HepG2 (cell line): ENCODE data around the gene SPAG5. TPM values are rescaled to one million over a fixed set of nuclear protein-coding genes. Genes with fewer than 3 reads are reported as not detected.

Experiments used
- ARID5B ChIP-seq: IDR thresholded peaks from 2 replicates; pipeline ENCODE4 v1.4.0; 2020; ENCODE audit warnings: mild to moderate bottlenecking, missing genetic modification reagents
- FOXM1 ChIP-seq: sonication (generic); formaldehyde crosslinking; IDR thresholded peaks from 2 replicates; pipeline ENCODE4 v1.5.0; 2020; ENCODE audit warnings: missing genetic modification reagents
- GATAD1 ChIP-seq: IDR thresholded peaks from 2 replicates; pipeline ENCODE4 v1.6.1; 2016; ENCODE audit warnings: missing genetic modification reagents, missing compliant biosample characterization
- GMEB2 ChIP-seq: IDR thresholded peaks from 2 replicates; pipeline ENCODE4 v1.6.1; 2016; ENCODE audit warnings: missing biosample characterization, missing genetic modification reagents, low read depth
- HNRNPLL ChIP-seq: fragments of 200-400 bp; formaldehyde crosslinking; IDR thresholded peaks from 2 replicates; pipeline ENCODE4 v1.6.1; 2017; ENCODE audit warnings: mild to moderate bottlenecking, low read depth, low read length; ENCODE audit not compliant: poor library complexity, severe bottlenecking
- IRX3 ChIP-seq: sonication (generic); formaldehyde crosslinking; IDR thresholded peaks from 2 replicates; pipeline ENCODE4 v1.8.1; 2023; ENCODE audit warnings: mild to moderate bottlenecking, low read depth, missing genetic modification reagents, borderline replicate concordance
- KLF9 ChIP-seq: IDR thresholded peaks from 2 replicates; pipeline ENCODE4 v1.6.1; 2016; ENCODE audit warnings: low read depth
- NFE2 ChIP-seq: sonication (generic); formaldehyde crosslinking; IDR thresholded peaks from 2 replicates; pipeline ENCODE4 v1.4.0; 2020; ENCODE audit warnings: missing genetic modification reagents
- REL ChIP-seq: sonication (generic); formaldehyde crosslinking; conservative IDR thresholded peaks from 2 replicates; pipeline ENCODE4 v1.8.0; 2022; ENCODE audit warnings: mild to moderate bottlenecking, missing genetic modification reagents, moderate library complexity
- SKI ChIP-seq: fragments of 450-650 bp; IDR thresholded peaks from one replicate; pipeline ENCODE4 v1.6.1; 2018; ENCODE audit warnings: mild to moderate bottlenecking; ENCODE audit not compliant: partially characterized antibody
- TBX3 ChIP-seq: fragments of 450-650 bp; IDR thresholded peaks from 2 replicates; pipeline ENCODE4 v1.6.1; 2017; ENCODE audit warnings: antibody characterized with exemption, mild to moderate bottlenecking, inconsistent platforms, borderline replicate concordance
- TCF7 ChIP-seq: sonication (generic); IDR thresholded peaks from 2 replicates; pipeline ENCODE4 v1.6.1; 2016; ENCODE audit warnings: antibody characterized with exemption, low read depth
- ZNF281 ChIP-seq: sonication (generic); formaldehyde crosslinking; IDR thresholded peaks from 2 replicates; pipeline ENCODE4 v1.4.0; 2020; ENCODE audit warnings: missing genetic modification reagents, borderline replicate concordance
- ZNF503 ChIP-seq: sonication (generic); formaldehyde crosslinking; IDR thresholded peaks from 2 replicates; pipeline ENCODE4 v1.4.0; 2020; ENCODE audit warnings: missing genetic modification reagents
- ZNF776 ChIP-seq: sonication (generic); formaldehyde crosslinking; IDR thresholded peaks from 2 replicates; pipeline ENCODE4 v1.4.0; 2020; ENCODE audit warnings: mild to moderate bottlenecking, missing genetic modification reagents
- ZNF878 ChIP-seq: sonication (generic); formaldehyde crosslinking; IDR thresholded peaks from 2 replicates; pipeline ENCODE4 v1.8.1; 2023; ENCODE audit warnings: mild to moderate bottlenecking, missing genetic modification reagents, moderate library complexity
- polyA plus RNA-seq, 8 experiments: library from polyadenylated mRNA; depleted of rRNA in 3 of 8; stranded (reverse) in 7 of 8; unstranded in 1 of 8; fragments of >200 nt; fragmentation: Illumina TruSeq in 4 of 8; extraction: Trizol in 4 of 8; gene quantifications; 2 replicates each; pipeline versions ENCODE4 v1.2.1 to v1.2.3, GENCODE V29; 2011 to 2016; ENCODE audit warnings: low read depth in 4 of 8, missing spikeins in 1 of 8, mixed read lengths in 1 of 8; ENCODE audit not compliant: insufficient read depth in 1 of 8
- total RNA-seq, 5 experiments: library from RNA; depleted of rRNA; stranded (reverse); fragments of >200 nt; fragmentation: Illumina TruSeq; extraction: Trizol; gene quantifications; 2 replicates each; pipeline ENCODE4 v1.2.3, GENCODE V29; 2016; ENCODE audit warnings: low read depth in 1 of 5

SPAG5 gene
- total and polyA plus RNA-seq, 2 of the 13 experiments (the other 11 are each of a cell fraction or from before 2014, with no cell fraction given) = 41.4 to 98.0 TPM

- TF ChIP-seq NFE2 (CRISPR knock-in tag) (no peak), ARID5B (CRISPR knock-in tag) (peak; percentile 13; the same call in 1 of the 2 replicates), TCF7 (no peak), GATAD1 (no peak), GMEB2 (CRISPR knock-in tag) (no peak), FOXM1 (no peak), ZNF503 (CRISPR knock-in tag) (peak; percentile 51; the same call in 1 of the 2 replicates), IRX3 (peak; percentile 64; the same call in 1 of the 2 replicates), ZNF878 (CRISPR knock-in tag) (no peak), REL (CRISPR knock-in tag) (no peak), ZNF776 (no peak), TBX3 (no peak), HNRNPLL (peak; percentile 50), SKI (no peak), ZNF281 (CRISPR knock-in tag) (peak; percentile 22; the same call in 1 of the 2 replicates), KLF9 (CRISPR knock-in tag) (no peak)
Observed at GRCh38 chr17:28552176-28552999, 46.4 kb downstream of the SPAG5 start, which contains the start of gene UNC119 (continued).
